HEK293 (cell line): ENCODE data around the gene PHACTR2.
"Not testable (repeated sequence)": the region's sequence is repeated elsewhere in the genome, so short reads cannot be mapped to it uniquely, and the experiment has no call there.

Experiments used
- CTCF ChIA-PET: fragments of 350-600 bp; formaldehyde crosslinking; extraction: SDS; loops from one replicate; lab custom pipeline; 2021; ENCODE audit warnings: antibody characterized with exemption; lab: Yijun Ruan, JAX
- POLR2A ChIA-PET: fragments of 300-600 bp; formaldehyde crosslinking; extraction: SDS; loops from one replicate; lab custom pipeline; 2020; ENCODE audit warnings: antibody characterized with exemption, inconsistent platforms; lab: Yijun Ruan, JAX
- H3K27ac ChIP-seq: fragments of 200-500 bp; sonication (Bioruptor generic); 2 replicates; pipeline ENCODE4 v1.5.1; 2014; ENCODE audit warnings: low read depth, low read length, control low read depth, inconsistent platforms; ENCODE audit errors: extremely low read depth
- H3K36me3 ChIP-seq, 2 experiments: fragments of 200-500 bp in 1 of 2; sonication (Bioruptor generic) in 1 of 2; 1 replicate in 1 of 2; 2 replicates in 1 of 2; pipeline ENCODE4 v1.5.1; 2014 to 2017; ENCODE audit warnings: inconsistent platforms in 2 of 2, low read length in 2 of 2; ENCODE audit not compliant: control insufficient read depth in 2 of 2, insufficient read depth in 1 of 2
- H3K4me1 ChIP-seq: fragments of 200-500 bp; sonication (Bioruptor generic); 2 replicates; pipeline ENCODE4 v1.5.1; 2014; ENCODE audit warnings: mild to moderate bottlenecking, low read length, inconsistent platforms; ENCODE audit not compliant: control insufficient read depth, insufficient read depth
- H3K4me3 ChIP-seq: 2 replicates; pipeline ENCODE4 v1.5.1; 2011; ENCODE audit warnings: low read depth, mild to moderate bottlenecking, control low read depth, low read length, moderate library complexity
- H3K9me3 ChIP-seq: fragments of 200-500 bp; sonication (Bioruptor generic); 2 replicates; pipeline ENCODE4 v1.5.1; 2014; ENCODE audit warnings: low read depth, low read length, inconsistent platforms; ENCODE audit not compliant: control insufficient read depth, insufficient read depth
- BCL11A ChIP-seq: fragments of 450-650 bp; formaldehyde crosslinking; IDR thresholded peaks from 2 replicates; pipeline ENCODE4 v1.5.1; 2016; ENCODE audit warnings: low read depth, missing biosample characterization, missing genetic modification characterization
- EGR2 ChIP-seq: fragments of 450-650 bp; formaldehyde crosslinking; IDR thresholded peaks from 2 replicates; pipeline ENCODE4 v1.5.1; 2016; ENCODE audit warnings: low read depth, missing biosample characterization, missing genetic modification characterization
- FEZF1 ChIP-seq: fragments of 450-650 bp; formaldehyde crosslinking; IDR thresholded peaks from 2 replicates; pipeline ENCODE4 v1.5.1; 2016; ENCODE audit warnings: missing biosample characterization, missing genetic modification characterization
- GLIS1 ChIP-seq: fragments of 450-650 bp; formaldehyde crosslinking; IDR thresholded peaks from 2 replicates; pipeline ENCODE4 v1.5.1; 2016; ENCODE audit warnings: missing biosample characterization, missing genetic modification characterization
- GLIS2 ChIP-seq: fragments of 450-650 bp; formaldehyde crosslinking; IDR thresholded peaks from 2 replicates; pipeline ENCODE4 v1.5.1; 2016; ENCODE audit warnings: missing biosample characterization, missing genetic modification characterization
- OSR2 ChIP-seq: fragments of 450-650 bp; formaldehyde crosslinking; IDR thresholded peaks from 2 replicates; pipeline ENCODE4 v1.5.1; 2016; ENCODE audit warnings: missing biosample characterization, missing genetic modification characterization
- SP3 ChIP-seq: fragments of 450-650 bp; formaldehyde crosslinking; IDR thresholded peaks from 2 replicates; pipeline ENCODE4 v1.5.1; 2016; ENCODE audit warnings: missing biosample characterization, missing genetic modification characterization
- SP7 ChIP-seq: fragments of 450-650 bp; formaldehyde crosslinking; IDR thresholded peaks from 2 replicates; pipeline ENCODE4 v1.5.1; 2016; ENCODE audit warnings: missing biosample characterization, missing genetic modification characterization
- WT1 ChIP-seq: fragments of 450-650 bp; formaldehyde crosslinking; IDR thresholded peaks from 2 replicates; pipeline ENCODE4 v1.5.1; 2016; ENCODE audit warnings: missing biosample characterization, missing genetic modification characterization
- ZBTB17 ChIP-seq: fragments of 450-650 bp; formaldehyde crosslinking; IDR thresholded peaks from 2 replicates; pipeline ENCODE4 v1.5.1; 2016; ENCODE audit warnings: missing biosample characterization, missing genetic modification characterization
- ZBTB21 ChIP-seq: fragments of 450-650 bp; formaldehyde crosslinking; IDR thresholded peaks from 2 replicates; pipeline ENCODE4 v1.5.1; 2017; ENCODE audit warnings: missing biosample characterization, missing genetic modification characterization
- ZFHX2 ChIP-seq: fragments of 450-650 bp; formaldehyde crosslinking; conservative IDR thresholded peaks from 2 replicates; pipeline ENCODE4 v1.5.1; 2016; ENCODE audit warnings: missing biosample characterization, missing genetic modification characterization
- ZFP69B ChIP-seq: fragments of 450-650 bp; formaldehyde crosslinking; IDR thresholded peaks from 2 replicates; pipeline ENCODE4 v1.5.1; 2016; ENCODE audit warnings: missing biosample characterization, missing genetic modification characterization
- ZNF114 ChIP-seq: fragments of 450-650 bp; formaldehyde crosslinking; IDR thresholded peaks from 2 replicates; pipeline ENCODE4 v1.5.0; 2017; ENCODE audit warnings: missing biosample characterization, missing genetic modification characterization
- ZNF157 ChIP-seq: fragments of 450-650 bp; formaldehyde crosslinking; IDR thresholded peaks from 2 replicates; pipeline ENCODE4 v1.5.1; 2016; ENCODE audit warnings: missing biosample characterization, missing genetic modification characterization
- ZNF394 ChIP-seq: fragments of 450-650 bp; formaldehyde crosslinking; IDR thresholded peaks from 2 replicates; pipeline ENCODE4 v1.5.1; 2016; ENCODE audit warnings: missing biosample characterization, missing genetic modification characterization, mild to moderate bottlenecking, moderate library complexity, borderline replicate concordance
- ZNF426 ChIP-seq: fragments of 450-650 bp; formaldehyde crosslinking; IDR thresholded peaks from 2 replicates; pipeline ENCODE4 v1.5.1; 2017; ENCODE audit warnings: missing biosample characterization, missing genetic modification characterization, mild to moderate bottlenecking, inconsistent platforms, moderate library complexity
- ZNF629 ChIP-seq: fragments of 450-650 bp; formaldehyde crosslinking; IDR thresholded peaks from 2 replicates; pipeline ENCODE4 v1.5.1; 2017; ENCODE audit warnings: missing biosample characterization, missing genetic modification characterization
- ZNF843 ChIP-seq: fragments of 450-650 bp; formaldehyde crosslinking; IDR thresholded peaks from 2 replicates; pipeline ENCODE4 v1.5.1; 2016; ENCODE audit warnings: missing biosample characterization, missing genetic modification characterization
- TF ChIP-seq, protein P1 (sequence below): fragments of 450-650 bp; formaldehyde crosslinking; IDR thresholded peaks from 2 replicates; pipeline ENCODE4 v1.5.1; 2017; ENCODE audit warnings: missing biosample characterization, missing genetic modification characterization
- TF ChIP-seq, protein P2 (sequence below): fragments of 450-650 bp; formaldehyde crosslinking; IDR thresholded peaks from 2 replicates; pipeline ENCODE4 v1.5.1; 2016; ENCODE audit warnings: missing biosample characterization, missing genetic modification characterization, borderline replicate concordance
- TF ChIP-seq, protein P3 (sequence below): fragments of 450-650 bp; formaldehyde crosslinking; IDR thresholded peaks from 2 replicates; pipeline ENCODE4 v1.5.1; 2016; ENCODE audit warnings: missing biosample characterization, missing genetic modification characterization
- TF ChIP-seq, protein P4 (sequence below): fragments of 450-650 bp; formaldehyde crosslinking; IDR thresholded peaks from 2 replicates; pipeline ENCODE4 v1.5.1; 2016; ENCODE audit warnings: missing biosample characterization, missing genetic modification characterization
- TF ChIP-seq, protein P5 (sequence below): fragments of 450-650 bp; formaldehyde crosslinking; IDR thresholded peaks from 2 replicates; pipeline ENCODE4 v1.5.1; 2016; ENCODE audit warnings: missing biosample characterization, missing genetic modification characterization

PHACTR2 gene

DNA sequence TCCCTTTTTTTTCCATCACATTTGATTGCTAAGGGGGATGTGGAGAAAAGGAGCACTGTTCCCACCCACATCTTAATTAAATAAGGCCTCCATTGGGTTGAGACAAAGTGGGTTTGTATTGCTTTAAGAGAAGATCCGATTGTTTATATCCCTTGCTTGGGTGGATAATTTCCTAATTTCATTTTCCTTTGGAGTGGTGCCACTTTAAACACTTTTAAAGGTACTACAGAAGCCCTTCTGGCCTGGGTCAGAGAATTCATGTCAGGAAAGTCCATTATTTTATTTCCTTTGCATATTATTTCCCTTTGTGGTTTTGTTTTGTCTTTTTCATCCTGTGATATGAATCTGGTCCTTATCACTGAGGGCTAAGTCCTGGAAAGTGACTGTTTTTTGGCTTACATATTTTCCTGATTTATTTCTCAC lies 56.9 kb downstream of the PHACTR2 start (continued):
- TF ChIP-seq SP3 (tag by site-specific recombination): no peak
- peak; percentile 63; the same call in 1 of the 2 replicates for TF ChIP-seq ZNF843 (tag by site-specific recombination)
- no peak for TF ChIP-seq ZNF114 (tag by site-specific recombination)
- no peak for TF ChIP-seq ZNF157 (tag by site-specific recombination)
- no peak for TF ChIP-seq ZBTB21 (tag by site-specific recombination)
- no peak for TF ChIP-seq ZNF426

DNA sequence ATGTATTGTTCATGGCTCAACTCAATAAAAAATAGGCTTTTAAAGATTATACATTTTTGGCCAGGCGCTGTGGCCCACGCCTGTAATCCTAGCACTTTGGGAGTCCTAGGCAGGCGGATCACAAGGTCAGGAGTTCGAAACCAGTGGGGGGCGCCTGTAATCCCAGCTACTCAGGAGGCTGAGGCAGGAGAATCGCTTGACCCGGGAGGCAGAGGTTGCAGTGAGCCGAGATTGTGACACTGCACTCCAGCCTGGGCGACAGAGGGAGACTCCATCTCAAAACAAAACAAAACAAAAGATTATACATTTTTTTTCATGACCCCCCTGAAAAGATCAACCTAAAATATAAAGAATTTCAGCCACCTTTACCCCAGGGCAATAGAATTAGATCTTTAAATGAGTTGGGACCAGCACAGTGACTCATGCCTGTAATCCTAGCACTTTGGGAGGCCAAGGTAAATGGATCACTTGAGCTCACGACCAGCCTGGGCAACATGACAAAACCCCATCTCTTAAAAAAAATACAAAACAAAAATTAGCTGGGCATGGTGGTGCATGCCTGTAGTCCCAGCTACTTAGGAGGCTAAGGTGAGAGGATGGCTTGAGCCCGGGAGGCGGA lies 60.4 kb downstream of the PHACTR2 start:
- H3K9me3 ChIP-seq, H3K4me3 ChIP-seq, H3K27ac ChIP-seq, H3K36me3 ChIP-seq: not testable (repeated sequence)
- CTCF ChIA-PET: interaction anchor here (0.7 to 1.2 kb wide), 3 partner anchors 8 to 586 kb away, joined by 4 to 5 read pairs (median 4); no protein-coding TSS in a partner anchor
- H3K4me1 ChIP-seq: peaks cover 15% of the 10 kb centered on the region
- POLR2A ChIA-PET: interaction anchor here (0.9 kb wide), 1 partner anchor 140 kb away, joined by 3 read pairs; no protein-coding TSS in a partner anchor
- TF ChIP-seq WT1 (peak; percentile 63), BCL11A (tag by site-specific recombination) (peak; percentile 68; the same call in 1 of the 2 replicates), FEZF1 (tag by site-specific recombination) (peak; percentile 50; the same call in 1 of the 2 replicates), GLIS1 (peak; percentile 58), OSR2 (tag by site-specific recombination) (peak; percentile 67), SP7 (tag by site-specific recombination) (peak; percentile 58; the same call in 1 of the 2 replicates), ZNF394 (tag by site-specific recombination) (peak; percentile 59; the same call in 1 of the 2 replicates), ZNF843 (tag by site-specific recombination) (peak; percentile 62), ZNF629 (peak; percentile 58; the same call in 1 of the 2 replicates), ZBTB17 (tag by site-specific recombination) (0 out of 2 replicates have a peak, but pooled peaks have one; percentile 36), GLIS2 (tag by site-specific recombination) (0 out of 2 replicates have a peak, but pooled peaks have one; percentile 15), ZFHX2 (tag by site-specific recombination) (peak; percentile 24; the same call in 1 of the 2 replicates), ZFP69B (tag by site-specific recombination) (0 out of 2 replicates have a peak, but pooled peaks have one; percentile 40), EGR2 (tag by site-specific recombination) (0 out of 2 replicates have a peak, but pooled peaks have one; percentile 14)
- TF ChIP-seq, protein P1, sequence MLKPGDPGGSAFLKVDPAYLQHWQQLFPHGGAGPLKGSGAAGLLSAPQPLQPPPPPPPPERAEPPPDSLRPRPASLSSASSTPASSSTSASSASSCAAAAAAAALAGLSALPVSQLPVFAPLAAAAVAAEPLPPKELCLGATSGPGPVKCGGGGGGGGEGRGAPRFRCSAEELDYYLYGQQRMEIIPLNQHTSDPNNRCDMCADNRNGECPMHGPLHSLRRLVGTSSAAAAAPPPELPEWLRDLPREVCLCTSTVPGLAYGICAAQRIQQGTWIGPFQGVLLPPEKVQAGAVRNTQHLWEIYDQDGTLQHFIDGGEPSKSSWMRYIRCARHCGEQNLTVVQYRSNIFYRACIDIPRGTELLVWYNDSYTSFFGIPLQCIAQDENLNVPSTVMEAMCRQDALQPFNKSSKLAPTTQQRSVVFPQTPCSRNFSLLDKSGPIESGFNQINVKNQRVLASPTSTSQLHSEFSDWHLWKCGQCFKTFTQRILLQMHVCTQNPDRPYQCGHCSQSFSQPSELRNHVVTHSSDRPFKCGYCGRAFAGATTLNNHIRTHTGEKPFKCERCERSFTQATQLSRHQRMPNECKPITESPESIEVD (tag by site-specific recombination): peak; percentile 75
- TF ChIP-seq, protein P2, sequence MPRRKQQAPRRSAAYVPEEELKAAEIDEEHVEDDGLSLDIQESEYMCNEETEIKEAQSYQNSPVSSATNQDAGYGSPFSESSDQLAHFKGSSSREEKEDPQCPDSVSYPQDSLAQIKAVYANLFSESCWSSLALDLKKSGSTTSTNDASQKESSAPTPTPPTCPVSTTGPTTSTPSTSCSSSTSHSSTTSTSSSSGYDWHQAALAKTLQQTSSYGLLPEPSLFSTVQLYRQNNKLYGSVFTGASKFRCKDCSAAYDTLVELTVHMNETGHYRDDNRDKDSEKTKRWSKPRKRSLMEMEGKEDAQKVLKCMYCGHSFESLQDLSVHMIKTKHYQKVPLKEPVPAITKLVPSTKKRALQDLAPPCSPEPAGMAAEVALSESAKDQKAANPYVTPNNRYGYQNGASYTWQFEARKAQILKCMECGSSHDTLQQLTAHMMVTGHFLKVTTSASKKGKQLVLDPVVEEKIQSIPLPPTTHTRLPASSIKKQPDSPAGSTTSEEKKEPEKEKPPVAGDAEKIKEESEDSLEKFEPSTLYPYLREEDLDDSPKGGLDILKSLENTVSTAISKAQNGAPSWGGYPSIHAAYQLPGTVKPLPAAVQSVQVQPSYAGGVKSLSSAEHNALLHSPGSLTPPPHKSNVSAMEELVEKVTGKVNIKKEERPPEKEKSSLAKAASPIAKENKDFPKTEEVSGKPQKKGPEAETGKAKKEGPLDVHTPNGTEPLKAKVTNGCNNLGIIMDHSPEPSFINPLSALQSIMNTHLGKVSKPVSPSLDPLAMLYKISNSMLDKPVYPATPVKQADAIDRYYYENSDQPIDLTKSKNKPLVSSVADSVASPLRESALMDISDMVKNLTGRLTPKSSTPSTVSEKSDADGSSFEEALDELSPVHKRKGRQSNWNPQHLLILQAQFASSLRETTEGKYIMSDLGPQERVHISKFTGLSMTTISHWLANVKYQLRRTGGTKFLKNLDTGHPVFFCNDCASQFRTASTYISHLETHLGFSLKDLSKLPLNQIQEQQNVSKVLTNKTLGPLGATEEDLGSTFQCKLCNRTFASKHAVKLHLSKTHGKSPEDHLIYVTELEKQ: 0 out of 2 replicates have a peak, but pooled peaks have one; percentile 14
- TF ChIP-seq, protein P3, sequence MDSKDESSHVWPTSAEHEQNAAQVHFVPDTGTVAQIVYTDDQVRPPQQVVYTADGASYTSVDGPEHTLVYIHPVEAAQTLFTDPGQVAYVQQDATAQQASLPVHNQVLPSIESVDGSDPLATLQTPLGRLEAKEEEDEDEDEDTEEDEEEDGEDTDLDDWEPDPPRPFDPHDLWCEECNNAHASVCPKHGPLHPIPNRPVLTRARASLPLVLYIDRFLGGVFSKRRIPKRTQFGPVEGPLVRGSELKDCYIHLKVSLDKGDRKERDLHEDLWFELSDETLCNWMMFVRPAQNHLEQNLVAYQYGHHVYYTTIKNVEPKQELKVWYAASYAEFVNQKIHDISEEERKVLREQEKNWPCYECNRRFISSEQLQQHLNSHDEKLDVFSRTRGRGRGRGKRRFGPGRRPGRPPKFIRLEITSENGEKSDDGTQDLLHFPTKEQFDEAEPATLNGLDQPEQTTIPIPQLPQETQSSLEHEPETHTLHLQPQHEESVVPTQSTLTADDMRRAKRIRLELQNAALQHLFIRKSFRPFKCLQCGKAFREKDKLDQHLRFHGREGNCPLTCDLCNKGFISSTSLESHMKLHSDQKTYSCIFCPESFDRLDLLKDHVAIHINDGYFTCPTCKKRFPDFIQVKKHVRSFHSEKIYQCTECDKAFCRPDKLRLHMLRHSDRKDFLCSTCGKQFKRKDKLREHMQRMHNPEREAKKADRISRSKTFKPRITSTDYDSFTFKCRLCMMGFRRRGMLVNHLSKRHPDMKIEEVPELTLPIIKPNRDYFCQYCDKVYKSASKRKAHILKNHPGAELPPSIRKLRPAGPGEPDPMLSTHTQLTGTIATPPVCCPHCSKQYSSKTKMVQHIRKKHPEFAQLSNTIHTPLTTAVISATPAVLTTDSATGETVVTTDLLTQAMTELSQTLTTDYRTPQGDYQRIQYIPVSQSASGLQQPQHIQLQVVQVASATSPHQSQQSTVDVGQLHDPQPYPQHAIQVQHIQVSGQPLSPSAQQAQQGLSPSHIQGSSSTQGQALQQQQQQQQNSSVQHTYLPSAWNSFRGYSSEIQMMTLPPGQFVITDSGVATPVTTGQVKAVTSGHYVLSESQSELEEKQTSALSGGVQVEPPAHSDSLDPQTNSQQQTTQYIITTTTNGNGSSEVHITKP (tag by site-specific recombination): peak; percentile 92
- TF ChIP-seq, protein P4, sequence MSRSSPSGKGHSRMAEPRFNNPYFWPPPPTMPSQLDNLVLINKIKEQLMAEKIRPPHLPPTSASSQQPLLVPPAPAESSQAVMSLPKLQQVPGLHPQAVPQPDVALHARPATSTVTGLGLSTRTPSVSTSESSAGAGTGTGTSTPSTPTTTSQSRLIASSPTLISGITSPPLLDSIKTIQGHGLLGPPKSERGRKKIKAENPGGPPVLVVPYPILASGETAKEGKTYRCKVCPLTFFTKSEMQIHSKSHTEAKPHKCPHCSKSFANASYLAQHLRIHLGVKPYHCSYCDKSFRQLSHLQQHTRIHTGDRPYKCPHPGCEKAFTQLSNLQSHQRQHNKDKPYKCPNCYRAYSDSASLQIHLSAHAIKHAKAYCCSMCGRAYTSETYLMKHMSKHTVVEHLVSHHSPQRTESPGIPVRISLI (tag by site-specific recombination): 0 out of 2 replicates have a peak, but pooled peaks have one; percentile 68
- TF ChIP-seq, protein P5, sequence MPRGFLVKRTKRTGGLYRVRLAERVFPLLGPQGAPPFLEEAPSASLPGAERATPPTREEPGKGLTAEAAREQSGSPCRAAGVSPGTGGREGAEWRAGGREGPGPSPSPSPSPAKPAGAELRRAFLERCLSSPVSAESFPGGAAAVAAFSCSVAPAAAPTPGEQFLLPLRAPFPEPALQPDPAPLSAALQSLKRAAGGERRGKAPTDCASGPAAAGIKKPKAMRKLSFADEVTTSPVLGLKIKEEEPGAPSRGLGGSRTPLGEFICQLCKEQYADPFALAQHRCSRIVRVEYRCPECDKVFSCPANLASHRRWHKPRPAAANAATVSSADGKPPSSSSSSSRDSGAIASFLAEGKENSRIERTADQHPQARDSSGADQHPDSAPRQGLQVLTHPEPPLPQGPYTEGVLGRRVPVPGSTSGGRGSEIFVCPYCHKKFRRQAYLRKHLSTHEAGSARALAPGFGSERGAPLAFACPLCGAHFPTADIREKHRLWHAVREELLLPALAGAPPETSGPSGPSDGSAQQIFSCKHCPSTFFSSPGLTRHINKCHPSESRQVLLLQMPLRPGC: peak; percentile 74
